MM.1S (cell line): ENCODE results near the gene ADARB1.

ENCODE experiments used
- DNase-seq: peaks from one replicate; pipeline ENCODE4 v3.0.0-alpha.2; 2015
- H2AFZ ChIP-seq: fragments of 300-600 bp; sonication (generic); 2 replicates; pipeline ENCODE4 v1.6.0; 2016; ENCODE audit warnings: antibody characterized with exemption, low read length
- H3F3A ChIP-seq: fragments of 300-600 bp; sonication (generic); 2 replicates; pipeline ENCODE4 v1.6.1; 2016; ENCODE audit warnings: mild to moderate bottlenecking, antibody characterized with exemption, low read length, moderate library complexity, mixed read lengths; ENCODE audit not compliant: insufficient read depth
- H3K27ac ChIP-seq: fragments of 300-600 bp; sonication (generic); 2 replicates; pipeline ENCODE4 v1.5.1; 2016; ENCODE audit warnings: mild to moderate bottlenecking, low read length
- H3K27me3 ChIP-seq: fragments of 300-600 bp; sonication (generic); replicated peaks from 2 replicates; pipeline ENCODE4 v1.6.0; 2016; ENCODE audit warnings: low read length; ENCODE audit not compliant: insufficient read depth
- H3K36me3 ChIP-seq: fragments of 300-600 bp; sonication (generic); replicated peaks from 2 replicates; pipeline ENCODE4 v1.6.1; 2016; ENCODE audit warnings: mild to moderate bottlenecking, low read length, mixed read lengths; ENCODE audit not compliant: insufficient read depth
- H3K4me1 ChIP-seq: fragments of 300-600 bp; sonication (generic); 2 replicates; pipeline ENCODE4 v1.6.1; 2016; ENCODE audit warnings: low read length, mixed read lengths
- H3K4me2 ChIP-seq: fragments of 300-600 bp; sonication (generic); 2 replicates; pipeline ENCODE4 v1.6.0; 2016; ENCODE audit warnings: low read depth, low read length
- H3K4me3 ChIP-seq: fragments of 300-600 bp; sonication (generic); 2 replicates; pipeline ENCODE4 v1.5.1; 2016; ENCODE audit warnings: low read length, mixed read lengths
- H3K79me2 ChIP-seq: fragments of 300-600 bp; sonication (generic); 2 replicates; pipeline ENCODE4 v1.6.1; 2016; ENCODE audit warnings: mixed run types, low read length, mixed read lengths
- H3K9ac ChIP-seq: fragments of 300-600 bp; sonication (generic); 2 replicates; pipeline ENCODE4 v1.6.1; 2016; ENCODE audit warnings: low read length, mixed read lengths
- H3K9me2 ChIP-seq: fragments of 300-600 bp; sonication (generic); replicated peaks from 2 replicates; pipeline ENCODE4 v1.6.1; 2016; ENCODE audit warnings: mild to moderate bottlenecking, low read length, mixed read lengths; ENCODE audit not compliant: insufficient read depth
- H3K9me3 ChIP-seq: fragments of 300-600 bp; sonication (generic); replicated peaks from 2 replicates; pipeline ENCODE4 v1.6.1; 2016; ENCODE audit warnings: mild to moderate bottlenecking, low read length, mixed read lengths; ENCODE audit not compliant: insufficient read depth
- H4K20me1 ChIP-seq: fragments of 300-600 bp; sonication (generic); 2 replicates; pipeline ENCODE4 v1.6.1; 2016; ENCODE audit warnings: mild to moderate bottlenecking, low read length, moderate library complexity, mixed read lengths; ENCODE audit not compliant: insufficient read depth
- CTCF ChIP-seq: fragments of 300-600 bp; sonication (generic); IDR thresholded peaks from 2 replicates; pipeline ENCODE4 v1.5.1; 2016; ENCODE audit warnings: antibody characterized with exemption, low read length, mixed read lengths
- EZH2 ChIP-seq: fragments of 300-600 bp; sonication (generic); optimal IDR thresholded peaks from 2 replicates; pipeline ENCODE3; 2017; ENCODE audit warnings: low read depth, mild to moderate bottlenecking, antibody characterized with exemption, low read length, mixed read lengths
- EZH2phosphoT487 ChIP-seq: fragments of 300-600 bp; sonication (generic); IDR thresholded peaks from 2 replicates; pipeline ENCODE4 v1.6.1; 2018; ENCODE audit warnings: antibody characterized with exemption, low read length

Gene ADARB1

GRCh38 chr21:45202344-45202743, 128.0 kb downstream of the ADARB1 start:
- Histone ChIP-seq H3K9ac (no peak overlapping the region), H3K4me3 (no peak overlapping the region), H2AFZ (no peak overlapping the region), H3K9me3 (no peaks in the 10 kb centered on the region), H3K36me3 (no peaks in the 10 kb centered on the region), H3K4me1 (peaks cover 3% of the 10 kb centered on the region; the same call in 1 of the 2 replicates), H3K27ac (no peak overlapping the region), H3K27me3 (peaks cover 98% of the 10 kb centered on the region), H3K79me2 (no peaks in the 10 kb centered on the region), H4K20me1 (peaks cover 2% of the 10 kb centered on the region; the same call in 1 of the 2 replicates), H3K4me2 (no peak overlapping the region), H3F3A (no peaks in the 10 kb centered on the region), H3K9me2 (no peaks in the 10 kb centered on the region)
- DNase-seq = no peak
- no peak for TF ChIP-seq EZH2
- no peak for TF ChIP-seq CTCF
- no peak for TF ChIP-seq EZH2phosphoT487

- no peaks in the 10 kb centered on the region for H3F3A ChIP-seq
- no peak overlapping the region for H3K9ac ChIP-seq
- no peak overlapping the region for H3K4me2 ChIP-seq
- peaks cover 98% of the 10 kb centered on the region for H3K27me3 ChIP-seq
- no peak overlapping the region for H3K27ac ChIP-seq
- H3K9me2 ChIP-seq = no peaks in the 10 kb centered on the region
- DNase-seq = no peak
- H3K79me2 ChIP-seq = no peaks in the 10 kb centered on the region
- H2AFZ ChIP-seq = no peak overlapping the region
- H3K4me1 ChIP-seq = peaks cover 3% of the 10 kb centered on the region; the same call in 1 of the 2 replicates
- no peak overlapping the region for H3K4me3 ChIP-seq
- H3K36me3 ChIP-seq = no peaks in the 10 kb centered on the region
- no peaks in the 10 kb centered on the region for H3K9me3 ChIP-seq
- peaks cover 2% of the 10 kb centered on the region; the same call in 1 of the 2 replicates for H4K20me1 ChIP-seq
- TF ChIP-seq EZH2phosphoT487 = no peak
- TF ChIP-seq CTCF = no peak
- no peak for TF ChIP-seq EZH2
Observed at GRCh38 chr21:45202889-45203288, 128.5 kb downstream of the ADARB1 start.

- no peak overlapping the region for H3K27ac ChIP-seq
- H3K4me1 ChIP-seq = peaks cover 3% of the 10 kb centered on the region; the same call in 1 of the 2 replicates
- peaks cover 2% of the 10 kb centered on the region; the same call in 1 of the 2 replicates for H4K20me1 ChIP-seq
- H3K79me2 ChIP-seq = no peaks in the 10 kb centered on the region
- no peaks in the 10 kb centered on the region for H3K36me3 ChIP-seq
- peak overlapping the region; percentile 8; the same call in 1 of the 2 replicates for H3K4me2 ChIP-seq
- H3K9ac ChIP-seq = no peak overlapping the region
- H3K9me3 ChIP-seq = no peaks in the 10 kb centered on the region
- no peak overlapping the region for H2AFZ ChIP-seq
- DNase-seq = no peak
- TF ChIP-seq CTCF (no peak), EZH2 (no peak), EZH2phosphoT487 (no peak)
- peaks cover 98% of the 10 kb centered on the region for H3K27me3 ChIP-seq
- no peaks in the 10 kb centered on the region for H3F3A ChIP-seq
- H3K9me2 ChIP-seq = no peaks in the 10 kb centered on the region
- H3K4me3 ChIP-seq = no peak overlapping the region
Observed at GRCh38 chr21:45203983-45204382, 129.6 kb downstream of the ADARB1 start.
